Measurements from ENCODE around the gene GPR160.

Gene GPR160

GRCh38 chr3:170128259-170128976 is 90.6 kb downstream of the GPR160 start:
- in situ Hi-C loops (cut with MboI; ENCODE audit: low sequenced_read_pairs) = no loop called here

GRCh38 chr3:170128977-170129431 is 91.2 kb downstream of the GPR160 start:
- DNase-seq (ENCODE audit: low spot score in 2 of 2) = no peak
- Histone ChIP-seq H3K4me3 (no peak overlapping the region), H3K36me3 (replicated peaks) (peaks cover 22% of the 10 kb centered on the region), H3K27me3 (ENCODE audit: low read depth) (no peaks in the 10 kb centered on the region), H3K4me1 (no peaks in the 10 kb centered on the region), H3K9me3 (no peaks in the 10 kb centered on the region)
- in situ Hi-C loops (cut with MboI; ENCODE audit: low sequenced_read_pairs) = no loop called here

More at GRCh38 chr3:170128259-170128976, 90.6 kb downstream of the GPR160 start:
- Histone ChIP-seq H3K36me3 (replicated peaks) (peaks cover 20% of the 10 kb centered on the region), H3K27me3 (ENCODE audit: low read depth) (no peaks in the 10 kb centered on the region), H3K4me3 (no peak overlapping the region), H3K9me3 (no peaks in the 10 kb centered on the region), H3K4me1 (no peaks in the 10 kb centered on the region)
- no peak for DNase-seq (ENCODE audit: low spot score in 2 of 2)

GRCh38 chr3:170130532-170130931 is 92.7 kb downstream of the GPR160 start:
- Histone ChIP-seq H3K36me3 (replicated peaks) (peaks cover 25% of the 10 kb centered on the region), H3K9me3 (no peaks in the 10 kb centered on the region), H3K27me3 (ENCODE audit: low read depth) (no peaks in the 10 kb centered on the region), H3K4me3 (no peak overlapping the region), H3K4me1 (no peaks in the 10 kb centered on the region)
- DNase-seq (ENCODE audit: low spot score in 2 of 2) = no peak
- in situ Hi-C loops (cut with MboI; ENCODE audit: low sequenced_read_pairs) = no loop called here

GRCh38 chr3:170132335-170132734 is 94.5 kb downstream of the GPR160 start:
- in situ Hi-C loops (cut with MboI; ENCODE audit: low sequenced_read_pairs) = no loop called here
- H3K36me3 ChIP-seq (replicated peaks) = peaks cover 22% of the 10 kb centered on the region

More at GRCh38 chr3:170132335-170132734, 94.5 kb downstream of the GPR160 start:
- Histone ChIP-seq H3K4me1 (no peaks in the 10 kb centered on the region), H3K4me3 (no peak overlapping the region), H3K9me3 (no peaks in the 10 kb centered on the region), H3K27me3 (ENCODE audit: low read depth) (no peaks in the 10 kb centered on the region)
- DNase-seq (ENCODE audit: low spot score in 2 of 2) = no peak

Data from HAP-1 (cell line).